ENCODE data around the gene HS1BP3. TPM values are rescaled to one million over a fixed set of nuclear protein-coding genes. Genes with fewer than 3 reads are reported as not detected.

The HS1BP3 gene
- total RNA-seq, 2 experiments from 2014 or later: 12.8 to 12.9 TPM

DNA sequence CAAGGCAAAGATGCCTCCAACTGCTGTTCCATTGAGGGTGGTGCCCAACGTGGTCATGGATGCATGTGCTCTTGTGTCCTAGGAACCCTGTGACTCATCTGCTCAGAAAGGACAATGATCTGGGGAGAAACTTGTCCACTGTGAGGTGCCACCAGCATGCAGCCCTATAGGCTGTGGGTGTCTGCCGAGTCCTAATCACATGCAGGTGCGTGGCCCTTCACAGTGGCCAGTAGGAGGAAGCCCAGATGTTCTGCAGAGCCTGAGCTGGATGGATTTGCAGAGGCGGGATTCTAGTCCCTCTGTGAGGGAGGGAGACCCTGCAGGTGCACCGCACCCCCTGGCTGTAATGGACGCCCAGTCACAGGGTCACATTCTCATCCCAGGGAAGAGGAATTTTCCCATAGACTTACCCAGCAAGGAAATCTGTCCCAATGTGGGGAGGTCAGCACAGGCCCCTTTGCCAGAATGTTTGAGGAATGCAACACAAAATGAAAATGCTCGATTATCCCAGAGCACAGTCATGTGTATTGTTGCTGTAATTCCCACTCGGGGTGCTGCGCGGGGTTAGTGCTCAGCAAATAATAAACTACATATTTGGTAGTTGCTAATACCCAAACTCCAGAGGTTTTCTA is 30.0 kb upstream of the HS1BP3 start:
- DNase-seq (no peak), ATAC-seq (no peak)
- Mint-ChIP-seq H3K36me3 (peaks cover 3% of the 10 kb centered on the region), H3K9me3 (ENCODE audit: low read depth) (no peaks in the 10 kb centered on the region), H3K4me3 (no peak overlapping the region), H3K27ac (no peak overlapping the region), H3K27me3 (no peaks in the 10 kb centered on the region), H3K4me1 (no peaks in the 10 kb centered on the region)
- CTCF ChIA-PET: interaction anchor here (1.6 kb wide), 1 partner anchor 282 kb away, joined by 5 read pairs; no protein-coding TSS in a partner anchor

DNA sequence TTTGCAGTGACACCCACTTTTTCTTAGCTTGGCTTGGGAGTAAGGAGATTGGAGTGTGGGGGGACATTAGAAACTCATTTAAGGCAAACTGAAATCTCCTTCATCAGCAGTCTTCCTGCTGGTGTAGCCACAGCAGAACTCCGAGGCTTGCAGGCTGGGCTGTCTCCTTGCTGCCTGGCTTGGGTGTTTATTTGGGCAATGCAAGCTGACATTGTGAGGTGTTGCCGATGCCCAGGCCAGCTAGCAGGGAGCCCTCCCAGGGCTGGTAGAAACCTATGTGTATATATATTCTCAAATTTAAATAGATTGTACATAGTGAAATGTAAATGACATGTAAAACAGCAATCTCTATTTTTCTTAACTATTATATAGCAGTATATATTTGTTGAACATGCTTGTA is 27.9 kb upstream of the HS1BP3 start:
- H3K9me3 Mint-ChIP-seq (ENCODE audit: low read depth): no peaks in the 10 kb centered on the region
- DNase-seq (no peak), ATAC-seq (no peak)
- H3K4me1 Mint-ChIP-seq: no peaks in the 10 kb centered on the region
- no peak overlapping the region for H3K27ac Mint-ChIP-seq
- H3K27me3 Mint-ChIP-seq: peaks cover 7% of the 10 kb centered on the region
- no peak overlapping the region for H3K4me3 Mint-ChIP-seq
- H3K36me3 Mint-ChIP-seq: peaks cover 3% of the 10 kb centered on the region
- CTCF ChIA-PET: interaction anchor here (1.6 to 4.6 kb wide), 2 partner anchors 18 to 145 kb away, joined by 3 to 26 read pairs; no protein-coding TSS in a partner anchor

- no peaks in the 10 kb centered on the region for H3K9me3 Mint-ChIP-seq (ENCODE audit: low read depth)
- DNase-seq: no peak
- H3K36me3 Mint-ChIP-seq: peaks cover 3% of the 10 kb centered on the region
- H3K27ac Mint-ChIP-seq: no peak overlapping the region
- no peak for ATAC-seq
- H3K27me3 Mint-ChIP-seq: peaks cover 14% of the 10 kb centered on the region
- H3K4me1 Mint-ChIP-seq: no peaks in the 10 kb centered on the region
- no peak overlapping the region for H3K4me3 Mint-ChIP-seq
- CTCF ChIA-PET: interaction anchor here (0.6 to 4.6 kb wide), 4 partner anchors 17 to 285 kb away, joined by 3 to 26 read pairs (median 6); no protein-coding TSS in a partner anchor
Observed at GRCh38 chr2:20678086-20678395, 27.1 kb upstream of the HS1BP3 start.

DNA sequence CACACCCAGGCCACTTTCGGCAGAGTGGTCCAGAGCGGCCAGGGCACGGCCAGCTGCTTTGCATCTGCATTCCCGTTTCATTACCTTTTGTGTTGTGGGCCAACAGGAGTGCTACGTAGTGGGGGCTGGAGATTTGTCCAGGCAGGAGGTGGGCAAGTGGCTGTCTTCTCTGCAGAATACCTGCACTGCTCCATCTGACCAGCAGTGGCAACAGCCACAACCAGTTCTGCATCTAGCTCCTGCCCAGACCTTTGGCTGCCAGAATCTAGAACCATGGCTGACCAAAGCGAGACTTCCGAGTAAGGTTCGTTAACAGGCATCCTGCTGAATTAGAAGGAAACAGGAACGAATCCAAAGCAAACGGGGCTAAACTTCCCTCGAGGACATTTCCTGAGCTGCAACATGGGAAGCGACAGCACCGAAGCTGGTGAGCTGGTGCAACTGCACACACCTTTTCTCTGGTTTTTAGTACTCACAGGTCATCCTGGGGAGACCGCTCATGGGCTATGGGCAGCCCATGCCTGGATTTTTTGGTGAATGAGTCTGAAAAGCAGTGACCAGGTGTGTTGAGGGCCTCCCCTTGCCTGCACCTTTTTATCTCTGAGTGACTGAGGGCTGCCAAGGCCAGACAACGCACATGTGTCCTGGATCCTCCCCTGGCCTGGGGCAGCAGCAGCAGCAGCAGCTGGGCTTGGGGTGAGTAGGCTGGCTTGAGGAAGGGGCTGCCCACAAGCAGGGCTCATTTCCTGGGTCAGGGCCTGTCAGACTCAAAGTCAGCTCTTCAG is 26.6 kb upstream of the HS1BP3 start:
- CTCF ChIA-PET: interaction anchor here (0.6 to 4.6 kb wide), 5 partner anchors 12 to 285 kb away, joined by 3 to 26 read pairs (median 5); no protein-coding TSS in a partner anchor
- Mint-ChIP-seq H3K27ac (no peak overlapping the region), H3K9me3 (ENCODE audit: low read depth) (no peaks in the 10 kb centered on the region), H3K36me3 (peaks cover 3% of the 10 kb centered on the region), H3K4me1 (no peaks in the 10 kb centered on the region), H3K27me3 (peaks cover 20% of the 10 kb centered on the region), H3K4me3 (no peak overlapping the region)
- ATAC-seq (no peak), DNase-seq (peak; percentile 38)

DNA sequence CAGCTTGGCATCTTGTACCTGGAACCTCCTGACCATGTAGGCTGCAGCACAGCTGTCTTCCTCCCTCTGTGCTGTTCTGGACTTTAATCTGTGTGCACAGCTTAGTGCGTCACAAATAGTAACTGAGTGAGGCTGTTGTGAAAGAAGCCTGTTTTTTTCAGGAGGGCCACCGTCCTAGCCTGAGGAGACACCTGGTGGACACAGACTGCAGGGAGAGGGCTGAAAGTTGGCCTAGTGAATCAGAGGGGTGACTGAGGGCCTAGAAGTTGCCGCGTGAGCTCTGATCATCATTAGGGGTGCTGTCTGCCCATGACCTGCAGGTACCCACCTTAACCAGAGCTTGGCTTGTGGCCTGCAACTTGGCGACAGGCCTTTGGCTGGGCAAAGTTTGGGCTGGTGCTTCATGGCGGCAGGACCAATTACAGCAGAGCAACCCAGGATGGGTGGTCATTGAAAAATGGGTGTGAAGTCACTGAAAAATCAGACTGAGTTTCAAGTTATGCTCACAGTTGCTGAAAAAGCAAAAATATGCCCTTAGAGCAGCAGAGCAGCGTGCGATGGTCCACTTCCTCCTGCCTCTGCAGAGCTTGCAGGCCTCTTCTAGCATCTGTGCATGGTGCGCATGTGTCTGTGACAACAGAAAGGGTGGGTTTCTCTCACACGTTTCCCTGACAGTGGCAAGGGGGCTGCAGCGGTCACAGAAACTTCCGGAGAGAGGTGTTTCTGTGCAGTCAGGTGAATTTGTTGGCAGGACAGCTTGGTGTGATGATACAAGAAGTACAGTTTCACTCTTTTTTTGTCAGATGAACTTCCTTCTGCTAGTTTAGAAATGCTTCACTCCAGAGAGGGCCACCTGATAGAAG is 25.7 kb upstream of the HS1BP3 start:
- peaks cover under 1% of the 10 kb centered on the region for H3K4me1 Mint-ChIP-seq
- ATAC-seq: no peak
- CTCF ChIA-PET: interaction anchor here (1.0 to 4.6 kb wide), 5 partner anchors 10 to 286 kb away, joined by 3 to 26 read pairs (median 8); partner anchors contain the start of gene GDF7
- peaks cover 1% of the 10 kb centered on the region for H3K36me3 Mint-ChIP-seq
- peak; percentile 34 for DNase-seq
- no peaks in the 10 kb centered on the region for H3K9me3 Mint-ChIP-seq (ENCODE audit: low read depth)
- no peak overlapping the region for H3K27ac Mint-ChIP-seq
- H3K27me3 Mint-ChIP-seq: peaks cover 29% of the 10 kb centered on the region
- no peak overlapping the region for H3K4me3 Mint-ChIP-seq

DNA sequence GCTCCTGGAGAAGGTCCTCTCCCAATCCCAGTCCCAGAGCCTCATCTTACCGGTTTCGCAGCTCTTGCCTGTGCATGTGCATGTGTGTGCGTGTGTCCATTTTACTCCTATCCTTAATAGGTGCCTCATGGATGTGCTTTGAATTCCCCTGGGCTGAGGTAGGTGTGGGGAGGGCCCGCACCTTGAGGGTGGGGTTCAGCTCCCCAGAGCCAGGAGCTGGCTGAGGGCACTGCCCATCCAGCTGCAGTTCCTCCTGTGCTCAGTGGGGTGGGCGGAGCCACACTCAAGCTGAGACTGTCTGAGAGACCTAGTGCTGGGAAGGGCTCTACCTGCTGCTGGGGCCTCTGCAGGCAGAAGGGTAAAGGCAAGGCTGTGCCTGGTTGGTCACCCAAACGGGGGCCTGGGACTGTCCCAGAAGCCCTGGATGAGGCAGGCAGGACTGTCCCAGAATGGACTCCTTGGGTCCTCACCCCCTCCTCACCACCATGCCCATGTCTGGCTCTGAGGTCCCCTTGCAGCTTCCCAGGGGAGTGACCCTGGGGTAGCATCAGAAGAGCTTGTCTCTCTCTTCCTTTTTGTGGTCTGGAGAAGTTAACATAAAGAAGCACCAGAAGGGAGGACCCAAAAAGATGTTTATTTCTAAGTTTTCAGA is 24.9 kb upstream of the HS1BP3 start:
- no peak overlapping the region for H3K4me3 Mint-ChIP-seq
- CTCF ChIA-PET: interaction anchor here (1.5 to 4.6 kb wide), 4 partner anchors 9 to 287 kb away, joined by 5 to 26 read pairs (median 7); partner anchors contain the start of gene GDF7
- H3K27me3 Mint-ChIP-seq: peaks cover 35% of the 10 kb centered on the region
- no peak overlapping the region for H3K27ac Mint-ChIP-seq
- H3K9me3 Mint-ChIP-seq (ENCODE audit: low read depth): no peaks in the 10 kb centered on the region
- DNase-seq (no peak), ATAC-seq (peak; percentile 36)
- H3K36me3 Mint-ChIP-seq: peaks cover 1% of the 10 kb centered on the region
- peaks cover 5% of the 10 kb centered on the region for H3K4me1 Mint-ChIP-seq

DNA sequence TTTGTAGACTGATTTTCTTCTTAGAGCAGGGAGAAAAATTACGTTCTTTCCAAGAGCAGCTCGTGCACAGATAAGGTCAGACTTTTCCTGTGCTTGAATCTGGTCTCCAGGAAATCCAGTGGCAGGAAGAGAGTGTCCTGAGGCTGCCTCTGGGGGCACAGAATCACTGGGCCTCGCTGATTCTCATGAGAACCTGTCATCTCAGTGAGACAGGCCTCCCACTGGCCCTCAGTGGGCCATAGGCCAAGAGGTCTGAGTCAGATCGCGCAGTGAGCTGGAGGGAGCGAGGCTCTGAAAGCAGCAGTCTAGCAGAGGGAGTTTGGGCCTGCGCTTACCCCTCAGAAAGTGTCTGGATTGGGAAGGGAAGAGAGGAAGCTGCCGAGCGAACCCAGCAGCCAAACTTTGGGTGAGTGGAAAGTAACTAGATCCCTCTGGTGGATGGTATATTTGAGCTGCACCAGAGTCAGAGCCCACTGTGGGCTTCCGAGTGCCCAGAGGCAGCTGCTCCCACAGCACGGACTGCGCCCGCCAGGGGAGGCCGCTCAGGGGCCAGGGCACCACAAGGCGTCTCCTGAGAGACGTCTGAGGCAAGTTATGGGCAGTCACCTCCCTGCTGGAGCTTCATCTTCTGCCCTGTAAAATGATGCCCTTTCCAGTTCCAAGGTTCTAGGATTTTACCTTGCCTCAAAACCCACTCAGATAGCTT is 24.2 kb upstream of the HS1BP3 start:
- DNase-seq (no peak), ATAC-seq (no peak)
- H3K9me3 Mint-ChIP-seq (ENCODE audit: low read depth): no peaks in the 10 kb centered on the region
- peaks cover 40% of the 10 kb centered on the region for H3K27me3 Mint-ChIP-seq
- H3K36me3 Mint-ChIP-seq: no peaks in the 10 kb centered on the region
- peaks cover 5% of the 10 kb centered on the region for H3K4me1 Mint-ChIP-seq
- CTCF ChIA-PET: interaction anchor here (1.1 to 1.7 kb wide), 3 partner anchors 8 to 288 kb away, joined by 6 to 8 read pairs (median 6); partner anchors contain the start of gene GDF7
- no peak overlapping the region for H3K27ac Mint-ChIP-seq
- no peak overlapping the region for H3K4me3 Mint-ChIP-seq

DNA sequence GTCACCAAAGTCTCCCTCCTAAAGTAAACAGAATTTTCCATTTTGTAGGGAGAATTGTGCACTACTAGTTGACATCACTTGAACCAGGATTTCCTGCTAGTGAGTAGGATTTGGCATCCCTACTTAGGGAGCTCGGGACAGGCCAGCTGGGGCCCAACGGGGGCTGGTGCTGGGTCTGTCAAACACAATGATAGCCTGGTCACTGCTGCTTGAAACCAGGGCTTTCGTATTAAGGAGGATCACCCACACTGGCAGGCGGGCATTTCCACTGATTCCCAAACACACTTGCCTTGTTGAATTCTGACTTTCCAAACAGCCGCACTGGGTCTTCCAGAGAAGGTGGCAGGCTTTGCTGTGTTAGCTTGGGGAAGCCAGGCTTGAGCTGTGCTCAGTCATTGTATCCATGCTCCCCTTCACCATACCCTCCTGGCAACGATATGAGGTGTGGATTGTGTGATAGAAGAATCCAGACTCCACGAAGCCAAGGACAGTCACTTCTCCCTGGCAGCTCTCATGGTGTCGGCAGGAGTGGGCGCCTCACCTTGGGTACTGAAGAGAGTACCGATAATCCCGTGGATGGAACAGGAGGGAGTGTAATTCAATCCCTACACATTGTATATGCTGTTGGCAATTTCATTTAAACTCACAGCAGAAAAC is 23.5 kb upstream of the HS1BP3 start:
- no peak overlapping the region for H3K27ac Mint-ChIP-seq
- no peak overlapping the region for H3K4me3 Mint-ChIP-seq
- H3K27me3 Mint-ChIP-seq: peaks cover 47% of the 10 kb centered on the region
- H3K36me3 Mint-ChIP-seq: no peaks in the 10 kb centered on the region
- CTCF ChIA-PET: interaction anchor here (1.1 to 1.7 kb wide), 3 partner anchors 8 to 288 kb away, joined by 6 to 8 read pairs (median 6); partner anchors contain the start of gene GDF7
- H3K9me3 Mint-ChIP-seq (ENCODE audit: low read depth): no peaks in the 10 kb centered on the region
- DNase-seq: no peak
- H3K4me1 Mint-ChIP-seq: peaks cover 5% of the 10 kb centered on the region
- no peak for ATAC-seq

DNA sequence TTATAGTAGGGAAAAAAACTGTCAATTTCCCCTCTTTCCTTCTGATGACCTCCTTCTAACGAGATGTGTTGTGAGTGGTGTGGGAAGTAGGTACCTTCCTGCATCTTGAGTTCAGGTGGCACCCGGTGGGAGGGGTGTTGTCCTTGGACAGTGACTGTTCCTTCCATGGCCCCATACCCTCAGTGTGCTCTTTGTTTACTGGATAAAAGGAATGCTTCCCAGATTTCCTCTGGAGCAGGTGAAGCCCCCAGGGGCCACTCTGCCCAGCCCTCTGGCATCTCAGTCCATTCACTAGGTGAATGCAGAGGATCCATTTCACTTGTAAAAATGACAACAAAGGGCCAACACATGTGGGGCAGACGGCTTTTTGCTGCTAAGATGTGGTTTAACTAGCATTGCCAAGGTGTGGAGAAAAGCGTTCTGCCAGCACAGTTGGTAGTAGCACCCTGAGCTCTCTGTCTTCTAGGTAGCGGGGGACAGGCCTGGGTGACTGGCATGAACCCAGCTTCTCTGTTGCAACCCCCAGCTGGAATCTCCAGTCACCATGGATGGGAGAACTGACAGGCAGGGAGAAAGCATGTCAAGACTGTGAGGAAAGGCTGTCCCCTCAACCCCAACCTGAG is 22.9 kb upstream of the HS1BP3 start:
- H3K27ac Mint-ChIP-seq: no peak overlapping the region
- ATAC-seq: no peak
- CTCF ChIA-PET: interaction anchor here (1.1 kb wide), 1 partner anchor 12 kb away, joined by 6 read pairs; no protein-coding TSS in a partner anchor

GRCh38 chr2:20672201-20672951 is 21.5 kb upstream of the HS1BP3 start:
- no peak overlapping the region for H3K27ac Mint-ChIP-seq
- no peak for ATAC-seq
- peaks cover 5% of the 10 kb centered on the region for H3K4me1 Mint-ChIP-seq
- peaks cover 67% of the 10 kb centered on the region for H3K27me3 Mint-ChIP-seq
- no peak for DNase-seq
- CTCF ChIA-PET: interaction anchor here (1.1 kb wide), 1 partner anchor 11 kb away, joined by 4 read pairs; no protein-coding TSS in a partner anchor
- no peaks in the 10 kb centered on the region for H3K9me3 Mint-ChIP-seq (ENCODE audit: low read depth)
- no peak overlapping the region for H3K4me3 Mint-ChIP-seq
- no peaks in the 10 kb centered on the region for H3K36me3 Mint-ChIP-seq

More for the DNA sequence above, 22.9 kb upstream of the HS1BP3 start:
- Mint-ChIP-seq H3K4me3 (no peak overlapping the region), H3K9me3 (ENCODE audit: low read depth) (no peaks in the 10 kb centered on the region), H3K36me3 (no peaks in the 10 kb centered on the region), H3K4me1 (peaks cover 5% of the 10 kb centered on the region), H3K27me3 (peaks cover 53% of the 10 kb centered on the region)
- no peak for DNase-seq

- H3K27me3 Mint-ChIP-seq: peaks cover 69% of the 10 kb centered on the region
- CTCF ChIA-PET: interaction anchor here (1.1 kb wide), 1 partner anchor 10 kb away, joined by 4 read pairs; no protein-coding TSS in a partner anchor
- no peaks in the 10 kb centered on the region for H3K9me3 Mint-ChIP-seq (ENCODE audit: low read depth)
- no peak for ATAC-seq
- DNase-seq: no peak
- H3K27ac Mint-ChIP-seq: no peak overlapping the region
- no peak overlapping the region for H3K4me3 Mint-ChIP-seq
- peaks cover 6% of the 10 kb centered on the region for H3K4me1 Mint-ChIP-seq
- H3K36me3 Mint-ChIP-seq: no peaks in the 10 kb centered on the region
Observed at GRCh38 chr2:20671736-20672080, 20.8 kb upstream of the HS1BP3 start.
